K562 (cell line): Measurements from ENCODE around the gene MAP2. TPM values are rescaled to one million over a fixed set of nuclear protein-coding genes. Genes with fewer than 3 reads are reported as not detected.

Experiments
- E2F8 ChIP-seq: fragments of 450-650 bp; IDR thresholded peaks from 2 replicates; pipeline ENCODE4 v1.7.1; 2018; ENCODE audit warnings: mild to moderate bottlenecking, low read depth; ENCODE audit not compliant: partially characterized antibody
- L3MBTL2 ChIP-seq: fragments of 450-650 bp; IDR thresholded peaks from 2 replicates; pipeline ENCODE4 v1.6.1; 2016; ENCODE audit warnings: mild to moderate bottlenecking, moderate library complexity
- POLR3A ChIP-seq: IDR thresholded peaks from 2 replicates; pipeline ENCODE4 v1.6.1; 2011; ENCODE audit warnings: borderline replicate concordance, mild to moderate bottlenecking, moderate library complexity; ENCODE audit not compliant: insufficient read length, insufficient read depth; ENCODE audit errors: extremely low read depth
- RAD21 ChIP-seq, 2 experiments: fragments of 250-450 bp in 1 of 2; fragments of 450-650 bp in 1 of 2; sonication (Bioruptor Pico) in 1 of 2; formaldehyde crosslinking in 1 of 2; IDR thresholded peaks in 1 of 2; conservative IDR thresholded peaks in 1 of 2; 2 replicates each; pipeline versions ENCODE4 v1.4.0 to v1.8.0; 2020 to 2022; ENCODE audit warnings: mild to moderate bottlenecking in 2 of 2, moderate library complexity in 1 of 2
- RFX5 ChIP-seq: IDR thresholded peaks from 2 replicates; pipeline ENCODE4 v1.6.1; 2011; ENCODE audit warnings: low read depth, mild to moderate bottlenecking, improper control_type of control experiment, low read length
- SAFB ChIP-seq: fragments of 200-400 bp; formaldehyde crosslinking; IDR thresholded peaks from 2 replicates; pipeline ENCODE4 v1.6.1; 2017; ENCODE audit warnings: low read depth, low read length, borderline replicate concordance
- SMARCB1 ChIP-seq: IDR thresholded peaks from 2 replicates; pipeline ENCODE4 v1.6.1; 2011; ENCODE audit warnings: improper control_type of control experiment, low read depth; ENCODE audit not compliant: insufficient read length
- SNRNP70 ChIP-seq: fragments of 200-400 bp; formaldehyde crosslinking; optimal IDR thresholded peaks from 2 replicates; pipeline ENCODE3; 2017; ENCODE audit warnings: low read depth, low read length
- ZNF197 ChIP-seq: fragments of 200-800 bp; sonication (Bioruptor generic); IDR thresholded peaks from 2 replicates; pipeline ENCODE4 v1.6.1; 2016; ENCODE audit warnings: low read depth, missing genetic modification characterization, missing compliant biosample characterization
- ZNF217 ChIP-seq: sonication (generic); formaldehyde crosslinking; IDR thresholded peaks from 2 replicates; pipeline ENCODE4 v1.8.0; 2022; ENCODE audit warnings: mild to moderate bottlenecking, missing genetic modification reagents
- polyA plus RNA-seq, 8 experiments: library from polyadenylated mRNA; depleted of rRNA in 4 of 8; stranded (reverse) in 5 of 8; unstranded in 3 of 8; fragments of >200 nt; fragmentation: Nextera tagmentation in 2 of 8; fragmentation: Illumina TruSeq in 1 of 8; extraction: Ambion mirVana in 2 of 8; extraction: Trizol in 1 of 8; gene quantifications; 2 replicates each; pipeline versions ENCODE4 v1.2.1 to v1.2.3, GENCODE V29; 2011 to 2014; ENCODE audit warnings: inconsistent platforms in 1 of 8, missing spikeins in 1 of 8
- total RNA-seq, 7 experiments: library from RNA; depleted of rRNA in 6 of 7; stranded (reverse); fragments of >200 nt in 6 of 7; fragmentation: Illumina TruSeq in 2 of 7; extraction: Trizol in 2 of 7; gene quantifications; 2 replicates each; pipeline versions ENCODE4 v1.2.1 to v1.2.3, GENCODE V29; 2011 to 2021; ENCODE audit warnings: low replicate concordance in 1 of 7

Gene MAP2
- total and polyA plus RNA-seq, 9 of the 15 experiments (the other 6 are each of a cell fraction or from before 2014, with no cell fraction given): 0.13 TPM; not detected in 8

GRCh38 chr2:209519906-209520305 lies 96.1 kb downstream of the MAP2 start (continued):
- TF ChIP-seq E2F8 (no peak), RAD21 (CRISPR knock-in tag; conservative IDR thresholded peaks at IDR 0.05 in 1 of 2, IDR thresholded peaks at IDR 0.05 in 1 of 2) (no peak), SAFB (no peak), SMARCB1 (no peak), L3MBTL2 (no peak), POLR3A (no peak), SNRNP70 (no peak), ZNF197 (CRISPR knock-in tag) (no peak), ZNF217 (no peak), RFX5 (no peak)
